B cell (primary cell): ENCODE results near the gene CMTM7.

Experiments used
- EZH2 ChIP-seq: IDR thresholded peaks from 2 replicates; pipeline ENCODE4 v1.6.1; 2012; ENCODE audit warnings: borderline replicate concordance, low read depth, mild to moderate bottlenecking, moderate library complexity, low read length; ENCODE audit not compliant: insufficient read depth, poor library complexity, severe bottlenecking
- TF ChIP-seq, protein P1 (sequence below): fragments of 200-600 bp; IDR thresholded peaks from one replicate; pipeline ENCODE4 v1.8.0; 2022; ENCODE audit warnings: antibody characterized with exemption, mild to moderate bottlenecking

DNA sequence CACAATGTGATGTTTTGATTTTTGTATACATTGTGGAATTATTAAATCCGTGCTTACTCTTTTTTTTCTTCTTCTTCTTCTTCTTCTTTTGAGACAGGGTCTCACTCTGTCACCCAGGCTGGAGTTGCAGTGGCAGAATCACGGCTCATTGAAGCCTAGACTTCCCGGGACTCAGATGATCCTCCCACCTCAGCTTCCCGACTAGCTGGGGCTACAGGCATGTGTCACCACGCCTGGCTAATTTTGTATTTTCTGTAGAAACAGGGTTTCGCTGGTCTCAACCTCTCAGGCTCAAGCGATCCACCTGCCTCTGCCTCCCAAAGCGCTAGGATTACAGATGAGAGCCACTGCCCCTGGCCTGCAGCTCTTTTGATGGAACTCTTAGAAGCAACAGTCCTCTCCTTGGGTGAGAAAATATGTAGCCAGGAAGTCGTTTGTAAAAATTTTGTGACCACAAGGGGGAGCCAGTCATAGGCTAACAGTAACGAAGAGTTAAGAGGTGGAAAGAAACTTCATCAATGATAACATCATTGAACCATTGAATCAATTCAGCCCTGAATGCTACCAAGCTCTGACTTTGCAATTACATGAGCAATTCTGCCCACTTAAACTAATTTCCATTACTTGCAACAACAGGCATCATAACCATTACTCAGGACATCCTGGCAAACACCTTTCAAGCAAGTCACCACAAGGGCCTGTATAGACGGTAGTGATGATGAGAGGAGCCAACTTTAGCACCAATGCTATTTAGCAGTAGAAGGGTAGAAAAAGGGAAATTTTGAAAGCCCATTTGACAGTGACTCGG lies 16.7 kb upstream of the CMTM7 start:
- TF ChIP-seq, protein P1, sequence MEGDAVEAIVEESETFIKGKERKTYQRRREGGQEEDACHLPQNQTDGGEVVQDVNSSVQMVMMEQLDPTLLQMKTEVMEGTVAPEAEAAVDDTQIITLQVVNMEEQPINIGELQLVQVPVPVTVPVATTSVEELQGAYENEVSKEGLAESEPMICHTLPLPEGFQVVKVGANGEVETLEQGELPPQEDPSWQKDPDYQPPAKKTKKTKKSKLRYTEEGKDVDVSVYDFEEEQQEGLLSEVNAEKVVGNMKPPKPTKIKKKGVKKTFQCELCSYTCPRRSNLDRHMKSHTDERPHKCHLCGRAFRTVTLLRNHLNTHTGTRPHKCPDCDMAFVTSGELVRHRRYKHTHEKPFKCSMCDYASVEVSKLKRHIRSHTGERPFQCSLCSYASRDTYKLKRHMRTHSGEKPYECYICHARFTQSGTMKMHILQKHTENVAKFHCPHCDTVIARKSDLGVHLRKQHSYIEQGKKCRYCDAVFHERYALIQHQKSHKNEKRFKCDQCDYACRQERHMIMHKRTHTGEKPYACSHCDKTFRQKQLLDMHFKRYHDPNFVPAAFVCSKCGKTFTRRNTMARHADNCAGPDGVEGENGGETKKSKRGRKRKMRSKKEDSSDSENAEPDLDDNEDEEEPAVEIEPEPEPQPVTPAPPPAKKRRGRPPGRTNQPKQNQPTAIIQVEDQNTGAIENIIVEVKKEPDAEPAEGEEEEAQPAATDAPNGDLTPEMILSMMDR: peak; percentile 84
- TF ChIP-seq EZH2: no peak
